ENCODE data around the gene UTRN. TPM values are rescaled to one million over a fixed set of nuclear protein-coding genes. Genes with fewer than 3 reads are reported as not detected.

UTRN gene
- 719 and 803 TPM in 2 replicates for total RNA-seq

DNA sequence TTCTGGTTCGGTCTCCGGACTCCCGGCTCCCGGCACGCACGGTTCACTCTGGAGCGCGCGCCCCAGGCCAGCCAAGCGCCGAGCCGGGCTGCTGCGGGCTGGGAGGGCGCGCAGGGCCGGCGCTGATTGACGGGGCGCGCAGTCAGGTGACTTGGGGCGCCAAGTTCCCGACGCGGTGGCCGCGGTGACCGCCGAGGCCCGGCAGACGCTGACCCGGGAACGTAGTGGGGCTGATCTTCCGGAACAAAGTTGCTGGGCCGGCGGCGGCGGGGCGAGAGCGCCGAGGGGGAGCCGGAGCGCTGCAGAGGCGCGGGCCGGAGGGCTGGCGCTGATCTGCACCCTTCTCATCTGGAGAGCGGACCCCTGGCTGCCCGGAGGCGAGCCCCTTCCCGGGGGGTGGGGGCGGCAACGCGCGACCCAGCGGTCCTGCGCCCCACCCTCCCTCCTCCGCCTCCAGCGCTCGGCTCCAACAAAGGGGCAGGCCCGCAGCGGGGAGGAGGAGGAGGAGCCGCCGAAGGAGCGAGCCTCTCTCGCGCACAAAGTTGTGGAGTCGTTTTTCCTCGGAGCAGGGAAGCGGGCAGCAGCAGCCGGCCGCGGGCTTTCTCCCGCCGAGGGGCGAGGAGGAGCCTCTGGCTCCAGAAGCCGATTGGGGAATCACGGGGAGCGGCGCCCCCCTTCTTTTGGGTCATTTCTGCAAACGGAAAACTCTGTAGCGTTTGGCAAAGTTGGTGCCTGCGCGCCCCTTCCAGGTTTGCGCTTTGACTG is at the start of gene UTRN:
Gene UTRN (plus strand): TSS at position 553 of the 765 bp plus-strand sequence. CDS start 6,494 bp downstream, outside the sequence.
- DNase-seq = peak; percentile 86

- no peak for DNase-seq
Measured at GRCh38 chr6:144244688-144245087, 40.4 kb upstream of the UTRN start.

DNA sequence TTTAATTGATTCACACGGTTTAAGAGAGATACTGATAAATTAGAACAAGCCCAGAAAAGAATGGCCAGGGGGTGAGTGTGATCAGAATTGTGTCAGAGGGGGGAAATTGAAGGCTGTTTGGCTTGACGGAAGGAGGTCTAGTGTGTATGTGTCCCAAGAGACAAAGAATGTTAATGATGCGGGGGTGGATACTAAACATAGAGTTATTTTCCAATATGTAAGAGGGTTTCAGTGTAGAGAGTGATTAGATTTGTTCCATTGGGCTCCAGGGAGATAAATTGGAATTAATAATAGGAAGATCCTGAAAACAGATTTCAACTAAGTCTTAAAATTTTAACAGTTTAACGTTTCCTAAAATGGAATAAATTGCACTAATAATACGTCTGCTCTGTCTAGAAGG is 38.1 kb upstream of the UTRN start:
- no peak for DNase-seq

DNA sequence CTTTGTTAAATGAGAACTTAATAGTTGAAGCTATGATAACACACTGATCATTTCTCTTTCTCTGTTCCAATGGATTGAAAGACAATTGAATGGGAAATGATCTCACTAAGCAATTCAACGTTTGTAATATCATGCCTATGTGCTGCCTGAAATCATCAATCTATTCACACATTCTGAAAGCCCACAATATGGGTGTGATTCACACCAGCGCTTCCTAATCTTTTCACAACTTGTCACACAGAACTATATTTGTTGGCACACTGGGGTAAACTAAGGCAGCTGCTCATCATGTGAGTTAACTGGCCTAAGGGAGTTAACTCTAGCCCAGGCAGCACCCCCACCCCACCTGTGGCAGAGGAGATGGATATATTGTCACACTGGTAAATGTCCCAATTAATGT is 37.1 kb upstream of the UTRN start:
- DNase-seq = peak; percentile 27

- peak; percentile 5 for DNase-seq
Measured at GRCh38 chr6:144248476-144249301, 36.4 kb upstream of the UTRN start.

GRCh38 chr6:144250276-144250675 is 34.9 kb upstream of the UTRN start:
- DNase-seq = no peak

GRCh38 chr6:144252259-144252658 is 32.9 kb upstream of the UTRN start:
- no peak for DNase-seq

DNA sequence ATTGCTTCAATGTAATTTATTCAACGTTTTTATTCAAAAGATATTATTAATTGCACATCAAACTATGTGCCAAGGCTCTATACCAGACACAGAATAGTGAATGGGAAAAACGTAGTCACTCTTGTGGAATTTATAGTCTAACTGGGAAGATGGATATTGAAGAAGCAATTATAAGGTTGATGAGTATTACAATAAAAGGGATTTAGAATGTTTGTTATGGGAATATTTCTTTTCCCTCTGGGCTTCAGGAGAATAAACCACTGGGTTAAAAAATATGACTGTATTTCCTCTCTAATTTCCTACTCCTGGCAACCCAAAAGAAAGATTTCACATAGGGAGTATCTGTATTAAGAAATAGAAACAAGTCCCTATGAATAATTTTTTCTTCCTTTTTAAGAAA is 25.1 kb upstream of the UTRN start:
- DNase-seq = peak; percentile 50

DNA sequence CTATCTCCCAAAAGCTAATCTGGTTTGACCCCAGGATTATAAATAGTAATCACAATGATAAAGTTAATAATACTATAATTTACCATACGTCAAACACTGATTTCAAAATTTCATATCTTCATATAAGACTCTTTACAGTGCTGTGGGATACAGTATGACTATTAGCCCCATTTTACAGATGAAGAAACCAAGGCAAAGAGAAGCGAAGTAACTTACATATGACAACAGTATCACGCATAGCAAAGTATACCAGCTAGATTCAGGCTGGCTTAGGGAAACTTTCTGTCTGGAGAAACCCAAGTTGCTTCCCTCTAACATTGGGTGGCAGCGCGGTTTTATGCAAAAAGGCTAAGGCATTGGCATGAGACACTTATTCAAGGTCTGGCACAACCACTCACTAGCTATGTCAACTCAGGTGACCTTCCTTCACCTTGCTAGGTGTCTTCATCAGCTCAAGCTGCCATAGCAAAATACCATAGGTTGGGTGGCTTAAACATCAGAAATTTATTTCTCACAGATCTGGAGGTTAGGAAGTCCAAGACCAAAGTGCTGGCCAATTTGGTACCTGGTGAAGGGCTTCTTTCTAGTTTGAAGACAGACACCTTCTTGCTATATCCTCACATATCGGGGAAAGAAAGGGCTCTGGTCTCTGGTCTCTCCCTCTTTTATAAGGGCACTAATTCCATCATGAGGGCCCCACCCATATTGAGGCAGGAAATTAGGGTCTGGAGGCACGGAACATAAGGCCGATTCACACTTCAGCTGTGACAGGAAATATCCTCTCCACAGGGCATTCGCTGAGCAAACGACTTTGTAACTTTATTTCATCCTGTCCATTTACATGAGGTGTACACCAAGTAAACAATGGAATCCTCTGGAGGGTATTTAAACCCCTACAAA is 22.4 kb upstream of the UTRN start:
- DNase-seq = no peak

GRCh38 chr6:144263786-144264185 is 21.3 kb upstream of the UTRN start:
- no peak for DNase-seq

- DNase-seq = peak; percentile 87
Measured at GRCh38 chr6:144264270-144265060, 20.7 kb upstream of the UTRN start.

GRCh38 chr6:144265061-144265357 is 20.1 kb upstream of the UTRN start:
- DNase-seq = no peak

DNA sequence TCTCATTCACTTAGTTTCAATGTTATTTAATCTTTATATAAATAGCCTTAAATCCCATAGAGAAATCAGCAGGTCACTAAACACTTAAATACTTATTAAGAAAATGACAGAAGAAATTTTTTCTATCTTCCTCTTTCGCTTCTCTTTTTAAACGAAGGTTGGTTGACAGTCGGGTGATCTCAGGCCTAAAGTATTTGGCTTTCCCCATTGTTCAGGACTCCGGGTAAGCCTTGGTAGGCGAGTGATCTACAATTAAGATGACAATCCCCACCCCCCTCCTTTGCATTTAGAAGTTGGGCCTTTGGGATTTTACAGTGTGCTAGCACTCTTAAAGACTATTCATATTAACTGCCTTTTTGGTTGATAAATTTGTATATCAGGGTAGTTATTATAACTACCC is 19.7 kb upstream of the UTRN start:
- DNase-seq = peak; percentile 89

DNA sequence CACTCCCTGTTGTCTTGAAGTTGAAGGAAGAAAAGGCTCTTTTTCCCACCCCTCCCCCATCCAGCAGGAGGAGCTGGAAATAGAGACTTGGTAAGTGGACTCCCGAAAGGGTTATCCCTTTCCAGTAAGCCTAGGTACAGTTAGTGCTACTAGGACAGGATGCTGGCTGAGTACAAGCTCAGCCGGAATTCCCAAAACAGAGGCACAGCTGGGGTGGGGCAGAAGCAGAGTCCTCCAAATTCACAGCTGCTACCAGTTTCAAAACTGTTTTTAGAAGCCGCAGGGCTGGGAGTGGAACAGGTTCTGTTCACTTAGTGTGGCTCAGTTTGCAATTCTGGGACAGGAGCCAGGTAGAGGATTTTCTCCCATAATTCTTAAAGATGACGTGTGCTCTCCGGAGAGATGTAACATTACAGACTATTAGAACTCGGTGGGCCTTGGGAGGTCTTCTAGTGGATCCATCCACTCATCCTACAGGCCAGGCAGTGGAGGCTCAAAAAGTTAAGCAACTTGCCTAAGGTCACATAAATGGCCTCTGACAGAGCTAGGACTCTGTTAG is 19.0 kb upstream of the UTRN start:
- peak; percentile 54 for DNase-seq

GRCh38 chr6:144268794-144269349 is 16.3 kb upstream of the UTRN start:
- DNase-seq = no peak

- DNase-seq = no peak
Measured at GRCh38 chr6:144277174-144277573, 8.0 kb upstream of the UTRN start.

DNA sequence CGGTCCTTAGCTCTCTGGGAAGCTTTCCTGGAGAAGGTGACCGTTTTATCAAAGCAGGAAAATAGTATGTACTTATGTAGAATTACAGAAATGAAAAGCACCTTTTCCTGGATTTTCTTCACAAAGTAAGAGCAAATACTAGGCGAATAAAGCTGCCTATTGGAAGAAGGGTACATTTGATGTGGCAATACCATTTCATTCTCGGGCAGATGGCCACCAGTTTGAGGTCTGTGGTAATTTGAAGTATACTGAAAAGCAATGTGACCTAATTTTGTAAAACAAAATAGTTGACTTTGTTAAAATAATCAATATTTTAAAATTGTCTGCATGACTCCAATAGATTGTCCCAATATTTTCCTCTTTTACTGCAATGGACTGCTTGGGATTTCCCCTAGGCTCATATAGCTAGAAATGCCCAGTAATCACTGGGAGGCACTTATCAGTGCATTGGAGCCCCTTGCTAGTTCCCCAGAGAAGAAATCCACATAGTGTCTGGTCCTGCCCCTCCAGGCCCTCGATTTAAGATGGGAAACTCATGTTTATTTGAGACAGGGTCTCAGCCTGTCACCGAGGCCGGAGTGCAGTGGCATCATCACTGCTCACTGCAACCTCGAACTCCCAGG is 7.4 kb upstream of the UTRN start:
- no peak for DNase-seq

DNA sequence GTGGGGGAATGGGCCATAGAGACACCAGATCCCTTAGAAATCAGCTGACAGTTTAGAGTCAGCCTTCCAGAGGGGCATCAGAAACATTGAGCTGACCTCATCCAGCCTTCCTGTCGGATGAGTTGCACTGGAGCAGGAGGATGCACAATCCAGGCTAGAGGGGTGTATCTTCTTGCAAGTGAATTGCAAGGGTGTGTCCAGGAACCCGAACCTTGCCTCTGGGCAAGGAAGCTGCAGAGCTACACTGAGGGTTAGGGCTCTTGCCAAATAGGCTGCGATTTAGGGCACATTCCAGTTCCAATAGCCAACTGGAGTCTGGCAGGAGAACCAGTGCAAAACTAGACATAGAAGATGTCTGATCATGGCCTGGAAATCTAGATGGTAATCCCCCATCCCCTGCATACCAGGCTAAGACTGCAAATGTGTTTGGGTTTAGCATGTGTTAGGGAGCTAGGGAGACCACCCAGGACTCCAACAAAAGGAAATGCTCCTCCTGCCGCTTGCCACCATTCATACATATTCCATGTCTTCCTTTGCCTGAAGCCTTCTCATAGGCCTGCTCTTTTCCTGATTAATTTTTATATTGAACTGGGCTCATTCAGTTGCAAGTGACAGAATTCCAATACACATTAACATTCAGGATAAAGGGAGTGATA is 6.3 kb upstream of the UTRN start:
- no peak for DNase-seq

GRCh38 chr6:144279484-144280150 is 5.5 kb upstream of the UTRN start:
- no peak for DNase-seq
